H1 (cell line): ENCODE data around the gene RNF13.

Experiments used
- EP300 ChIP-seq, 2 experiments: IDR thresholded peaks; 1 replicate in 1 of 2; 2 replicates in 1 of 2; pipeline ENCODE4 v1.6.1; 2011 to 2012; ENCODE audit warnings: low read depth in 2 of 2, low read length in 2 of 2, mild to moderate bottlenecking in 2 of 2, borderline replicate concordance in 1 of 2, inconsistent platforms in 1 of 2, moderate library complexity in 1 of 2
- JUN ChIP-seq: IDR thresholded peaks from 2 replicates; pipeline ENCODE4 v1.6.1; 2011; ENCODE audit warnings: low read depth, mild to moderate bottlenecking, improper control_type of control experiment, low read length
- MAFK ChIP-seq: IDR thresholded peaks from 2 replicates; pipeline ENCODE4 v1.6.1; 2012; ENCODE audit warnings: low read depth, mild to moderate bottlenecking, improper control_type of control experiment, low read length
- PHF8 ChIP-seq: fragments of 200-600 bp; sonication (generic); conservative IDR thresholded peaks from 2 replicates; pipeline ENCODE4 v1.7.1; 2012; ENCODE audit warnings: low read depth, mild to moderate bottlenecking, inconsistent platforms, low read length, moderate library complexity
- POLR2A ChIP-seq, 2 experiments: IDR thresholded peaks; 1 replicate in 1 of 2; 2 replicates in 1 of 2; pipeline ENCODE4 v1.6.1; 2011; ENCODE audit warnings: low read depth in 2 of 2, low read length in 2 of 2, mild to moderate bottlenecking in 2 of 2; ENCODE audit errors: control extremely low read depth in 1 of 2
- POLR2AphosphoS5 ChIP-seq: IDR thresholded peaks from 2 replicates; pipeline ENCODE4 v1.6.1; 2011; ENCODE audit warnings: low read depth, low read length
- POU5F1 ChIP-seq: IDR thresholded peaks from 2 replicates; pipeline ENCODE4 v1.6.1; 2011; ENCODE audit warnings: low read depth, mild to moderate bottlenecking, low read length, moderate library complexity
- SP4 ChIP-seq: IDR thresholded peaks from 2 replicates; pipeline ENCODE4 v1.6.1; 2012; ENCODE audit warnings: low read length, inconsistent platforms
- YY1 ChIP-seq: IDR thresholded peaks from 2 replicates; pipeline ENCODE4 v1.6.1; 2011; ENCODE audit warnings: low read depth, mild to moderate bottlenecking, low read length
- TF ChIP-seq, protein P1 (sequence below), 3 experiments: IDR thresholded peaks; 1 replicate in 2 of 3; 2 replicates in 1 of 3; pipeline versions ENCODE4 v1.5.1 to v1.6.1; 2011; ENCODE audit warnings: low read length in 3 of 3, mild to moderate bottlenecking in 3 of 3, inconsistent platforms in 2 of 3, low read depth in 1 of 3, moderate library complexity in 1 of 3; ENCODE audit not compliant: insufficient read depth in 1 of 3; ENCODE audit errors: control extremely low read depth in 1 of 3
- TF ChIP-seq, protein P2 (sequence below): IDR thresholded peaks from 2 replicates; pipeline ENCODE4 v1.6.1; 2012; ENCODE audit warnings: low read length, inconsistent platforms

DNA sequence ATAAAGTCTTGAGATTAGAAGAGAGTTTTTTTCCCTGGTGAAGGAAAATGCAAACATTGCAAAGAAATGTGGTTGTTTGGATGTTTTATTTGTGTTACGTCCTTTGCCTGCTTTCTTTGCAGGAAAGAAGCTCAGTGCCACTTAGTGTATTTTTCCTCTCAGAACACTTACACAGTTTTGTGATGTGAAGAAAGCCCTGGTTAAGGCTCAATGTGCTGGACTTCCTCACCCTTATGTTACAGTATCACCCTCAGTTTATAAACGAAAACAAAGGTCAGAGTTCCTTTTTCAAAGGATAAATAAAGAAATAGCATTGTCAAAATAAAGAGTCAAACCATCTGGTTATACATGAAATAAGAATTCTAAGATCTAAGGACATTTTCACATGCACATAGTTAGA is 45.9 kb downstream of the RNF13 start:
- TF ChIP-seq, protein P1, sequence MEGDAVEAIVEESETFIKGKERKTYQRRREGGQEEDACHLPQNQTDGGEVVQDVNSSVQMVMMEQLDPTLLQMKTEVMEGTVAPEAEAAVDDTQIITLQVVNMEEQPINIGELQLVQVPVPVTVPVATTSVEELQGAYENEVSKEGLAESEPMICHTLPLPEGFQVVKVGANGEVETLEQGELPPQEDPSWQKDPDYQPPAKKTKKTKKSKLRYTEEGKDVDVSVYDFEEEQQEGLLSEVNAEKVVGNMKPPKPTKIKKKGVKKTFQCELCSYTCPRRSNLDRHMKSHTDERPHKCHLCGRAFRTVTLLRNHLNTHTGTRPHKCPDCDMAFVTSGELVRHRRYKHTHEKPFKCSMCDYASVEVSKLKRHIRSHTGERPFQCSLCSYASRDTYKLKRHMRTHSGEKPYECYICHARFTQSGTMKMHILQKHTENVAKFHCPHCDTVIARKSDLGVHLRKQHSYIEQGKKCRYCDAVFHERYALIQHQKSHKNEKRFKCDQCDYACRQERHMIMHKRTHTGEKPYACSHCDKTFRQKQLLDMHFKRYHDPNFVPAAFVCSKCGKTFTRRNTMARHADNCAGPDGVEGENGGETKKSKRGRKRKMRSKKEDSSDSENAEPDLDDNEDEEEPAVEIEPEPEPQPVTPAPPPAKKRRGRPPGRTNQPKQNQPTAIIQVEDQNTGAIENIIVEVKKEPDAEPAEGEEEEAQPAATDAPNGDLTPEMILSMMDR (IDR thresholded peaks at IDR 0.05; ENCODE audit: control extremely low read depth in 1 of 3, insufficient read depth in 1 of 3, low read depth in 1 of 3, low read length in 3 of 3) = no peak
- TF ChIP-seq JUN (no peak), YY1 (no peak), POLR2A (IDR thresholded peaks at IDR 0.05; ENCODE audit: control extremely low read depth in 1 of 2, low read depth in 2 of 2, low read length in 2 of 2) (no peak), POU5F1 (no peak), MAFK (no peak), PHF8 (no peak), EP300 (IDR thresholded peaks at IDR 0.05; ENCODE audit: borderline replicate concordance in 1 of 2, low read depth in 2 of 2, low read length in 2 of 2) (no peak), POLR2AphosphoS5 (no peak), SP4 (no peak)
- TF ChIP-seq, protein P2, sequence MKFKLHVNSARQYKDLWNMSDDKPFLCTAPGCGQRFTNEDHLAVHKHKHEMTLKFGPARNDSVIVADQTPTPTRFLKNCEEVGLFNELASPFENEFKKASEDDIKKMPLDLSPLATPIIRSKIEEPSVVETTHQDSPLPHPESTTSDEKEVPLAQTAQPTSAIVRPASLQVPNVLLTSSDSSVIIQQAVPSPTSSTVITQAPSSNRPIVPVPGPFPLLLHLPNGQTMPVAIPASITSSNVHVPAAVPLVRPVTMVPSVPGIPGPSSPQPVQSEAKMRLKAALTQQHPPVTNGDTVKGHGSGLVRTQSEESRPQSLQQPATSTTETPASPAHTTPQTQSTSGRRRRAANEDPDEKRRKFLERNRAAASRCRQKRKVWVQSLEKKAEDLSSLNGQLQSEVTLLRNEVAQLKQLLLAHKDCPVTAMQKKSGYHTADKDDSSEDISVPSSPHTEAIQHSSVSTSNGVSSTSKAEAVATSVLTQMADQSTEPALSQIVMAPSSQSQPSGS = no peak
